Glutamatergic neuron (in vitro differentiated cells): ENCODE measurements around the gene TMEM53. TPM values are rescaled to one million over a fixed set of nuclear protein-coding genes. Genes with fewer than 3 reads are reported as not detected.

ENCODE experiments used
- DNase-seq: peaks from one replicate; pipeline ENCODE4 v3.0.0; 2022
- H3K27ac Mint-ChIP-seq: one replicate; pipeline ENCODE4 v1.8.0; 2020; ENCODE audit warnings: mild to moderate bottlenecking, mixed read lengths, inconsistent platforms; ENCODE audit not compliant: unreplicated experiment
- H3K27me3 Mint-ChIP-seq: one replicate; pipeline ENCODE4 v1.8.0; 2020; ENCODE audit warnings: mild to moderate bottlenecking, moderate library complexity, mixed read lengths, inconsistent platforms; ENCODE audit not compliant: unreplicated experiment
- H3K36me3 Mint-ChIP-seq: one replicate; pipeline ENCODE4 v1.8.0; 2020; ENCODE audit warnings: mild to moderate bottlenecking, mixed read lengths, inconsistent platforms; ENCODE audit not compliant: unreplicated experiment
- H3K4me1 Mint-ChIP-seq: one replicate; pipeline ENCODE4 v1.8.0; 2020; ENCODE audit warnings: mild to moderate bottlenecking, low read depth, mixed read lengths, inconsistent platforms; ENCODE audit not compliant: unreplicated experiment
- H3K4me3 Mint-ChIP-seq: one replicate; pipeline ENCODE4 v1.8.0; 2020; ENCODE audit warnings: mild to moderate bottlenecking, mixed read lengths, inconsistent platforms; ENCODE audit not compliant: unreplicated experiment
- H3K9me3 Mint-ChIP-seq: one replicate; pipeline ENCODE4 v1.8.0; 2020; ENCODE audit warnings: mild to moderate bottlenecking, moderate library complexity, mixed read lengths, inconsistent platforms; ENCODE audit not compliant: unreplicated experiment
- CTCF ChIP-seq: fragments of 200-600 bp; sonication (generic); IDR thresholded peaks from one replicate; pipeline ENCODE4 v1.5.0; 2021; ENCODE audit not compliant: partially characterized antibody, unreplicated experiment
- total RNA-seq: library from RNA; stranded (reverse); fragmentation: NEBNext Ultra II Directional; extraction: Animal tissue kit (Norgen Biotek cat#: 25700); gene quantifications from one replicate; pipeline ENCODE4 v1.2.1, GENCODE V29; 2021; ENCODE audit not compliant: unreplicated experiment

Gene TMEM53
- total RNA-seq, 1 donor from 2014 or later, result 10.1 TPM

DNA sequence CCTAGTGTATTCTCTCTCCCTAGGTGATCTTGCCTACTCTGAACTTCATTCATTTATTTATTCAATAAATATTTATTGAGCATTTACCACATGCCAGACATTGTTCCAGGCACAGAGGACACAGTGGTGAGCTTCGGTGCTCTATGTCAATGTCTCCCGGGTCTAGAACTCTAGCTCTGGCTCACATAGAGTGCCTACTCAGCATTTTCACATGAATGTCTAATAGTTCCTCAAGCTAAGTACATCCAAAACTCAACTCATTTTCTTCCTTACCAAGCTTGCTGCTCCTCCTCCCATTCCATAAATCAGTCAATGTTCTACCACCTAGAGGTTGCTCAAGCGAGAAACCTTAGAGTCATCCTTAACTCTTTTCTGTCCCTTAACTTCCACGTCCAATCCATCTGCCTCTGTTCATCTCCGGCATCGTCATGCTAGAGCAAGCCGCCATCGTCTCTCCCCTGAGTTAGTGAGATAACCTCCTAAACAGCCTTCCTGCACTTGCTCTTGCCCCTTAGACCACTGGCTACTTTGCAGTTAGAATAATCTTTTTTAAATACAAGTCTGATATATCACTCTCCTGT is 67.5 kb downstream of the TMEM53 start:
- Mint-ChIP-seq H3K4me1 (peaks cover 16% of the 10 kb centered on the region), H3K4me3 (peak overlapping the region; percentile 1), H3K27ac (no peak overlapping the region), H3K36me3 (no peaks in the 10 kb centered on the region), H3K9me3 (peaks cover 5% of the 10 kb centered on the region), H3K27me3 (peaks cover 24% of the 10 kb centered on the region)
- DNase-seq, result no peak
- TF ChIP-seq CTCF, result no peak

GRCh38 chr1:44605914-44606615 is 68.2 kb downstream of the TMEM53 start:
- Mint-ChIP-seq H3K27ac (no peak overlapping the region), H3K4me3 (no peak overlapping the region), H3K36me3 (no peaks in the 10 kb centered on the region), H3K27me3 (peaks cover 20% of the 10 kb centered on the region), H3K4me1 (peaks cover 12% of the 10 kb centered on the region), H3K9me3 (peaks cover 5% of the 10 kb centered on the region)
- TF ChIP-seq CTCF, result no peak
- no peak for DNase-seq

GRCh38 chr1:44604157-44604955 is 69.9 kb downstream of the TMEM53 start:
- Mint-ChIP-seq H3K27ac (no peak overlapping the region), H3K36me3 (no peaks in the 10 kb centered on the region), H3K9me3 (peaks cover 5% of the 10 kb centered on the region), H3K4me3 (no peak overlapping the region), H3K4me1 (peaks cover 6% of the 10 kb centered on the region), H3K27me3 (peaks cover 17% of the 10 kb centered on the region)
- no peak for DNase-seq
- no peak for TF ChIP-seq CTCF

GRCh38 chr1:44603718-44604117 is 70.6 kb downstream of the TMEM53 start:
- H3K4me3 Mint-ChIP-seq, result peak overlapping the region; percentile 40

More at GRCh38 chr1:44603718-44604117, 70.6 kb downstream of the TMEM53 start:
- TF ChIP-seq CTCF, result no peak
- peak overlapping the region; percentile 77 for H3K27ac Mint-ChIP-seq
- H3K36me3 Mint-ChIP-seq, result no peaks in the 10 kb centered on the region
- peaks cover 5% of the 10 kb centered on the region for H3K9me3 Mint-ChIP-seq
- no peak for DNase-seq
- peaks cover 6% of the 10 kb centered on the region for H3K4me1 Mint-ChIP-seq
- H3K27me3 Mint-ChIP-seq, result peaks cover 17% of the 10 kb centered on the region

Other genes starting within 250 kb of the TMEM53 start
- 4.9 TPM for gene ARMH1, start 233 bp upstream of the TMEM53 start, total RNA-seq
- not detected for gene RNU5D-1, start 56.7 kb upstream of the TMEM53 start, total RNA-seq
- gene KIF2C, start 65.4 kb upstream of the TMEM53 start, total RNA-seq, result 8.6 TPM
- gene RPS8, start 101.1 kb upstream of the TMEM53 start, total RNA-seq, result 988 TPM
- gene BEST4, start 113.7 kb upstream of the TMEM53 start, total RNA-seq, result 0.88 TPM
- 89.3 TPM for gene PLK3, start 125.9 kb upstream of the TMEM53 start, total RNA-seq
- not detected for gene DYNLT4, start 132.9 kb upstream of the TMEM53 start, total RNA-seq
- 5.9 TPM for gene BTBD19, start 134.0 kb upstream of the TMEM53 start, total RNA-seq
- 20.3 TPM for gene PTCH2, start 168.8 kb upstream of the TMEM53 start, total RNA-seq